HepG2 (cell line): ENCODE results near the gene FAM3C. TPM values are rescaled to one million over a fixed set of nuclear protein-coding genes. Genes with fewer than 3 reads are reported as not detected.

Experiments used
- DMTF1 ChIP-seq: sonication (generic); formaldehyde crosslinking; IDR thresholded peaks from 2 replicates; pipeline ENCODE4 v1.4.0; 2020; ENCODE audit warnings: mild to moderate bottlenecking, missing genetic modification reagents
- HNF1A ChIP-seq, 2 experiments: sonication (generic) in 1 of 2; formaldehyde crosslinking in 1 of 2; IDR thresholded peaks; 2 replicates each; pipeline versions ENCODE4 v1.4.0 to v1.6.1; 2016 to 2020; ENCODE audit warnings: borderline replicate concordance in 1 of 2, low read depth in 1 of 2, mild to moderate bottlenecking in 1 of 2, missing genetic modification reagents in 1 of 2
- UBTF ChIP-seq: sonication (generic); formaldehyde crosslinking; IDR thresholded peaks from 2 replicates; pipeline ENCODE4 v1.4.0; 2020; ENCODE audit warnings: mild to moderate bottlenecking, missing genetic modification reagents
- ZFP36L2 ChIP-seq: sonication (generic); formaldehyde crosslinking; IDR thresholded peaks from 2 replicates; pipeline ENCODE4 v1.4.0; 2020; ENCODE audit warnings: missing genetic modification reagents
- ZNF318 ChIP-seq: sonication (generic); formaldehyde crosslinking; IDR thresholded peaks from 2 replicates; pipeline ENCODE4 v1.4.0; 2020; ENCODE audit warnings: mild to moderate bottlenecking, missing genetic modification reagents
- polyA plus RNA-seq, 8 experiments: library from polyadenylated mRNA; depleted of rRNA in 3 of 8; stranded (reverse) in 7 of 8; unstranded in 1 of 8; fragments of >200 nt; fragmentation: Illumina TruSeq in 4 of 8; extraction: Trizol in 4 of 8; gene quantifications; 2 replicates each; pipeline versions ENCODE4 v1.2.1 to v1.2.3, GENCODE V29; 2011 to 2016; ENCODE audit warnings: low read depth in 4 of 8, missing spikeins in 1 of 8, mixed read lengths in 1 of 8; ENCODE audit not compliant: insufficient read depth in 1 of 8
- total RNA-seq, 5 experiments: library from RNA; depleted of rRNA; stranded (reverse); fragments of >200 nt; fragmentation: Illumina TruSeq; extraction: Trizol; gene quantifications; 2 replicates each; pipeline ENCODE4 v1.2.3, GENCODE V29; 2016; ENCODE audit warnings: low read depth in 1 of 5

FAM3C gene
- total and polyA plus RNA-seq, 2 of the 13 experiments (the other 11 are each of a cell fraction or from before 2014, with no cell fraction given), result 14.6 to 16.0 TPM

GRCh38 chr7:121395961-121396757 is at the start of gene FAM3C (continued):
- TF ChIP-seq ZNF318 (CRISPR knock-in tag) (no peak), HNF1A (IDR thresholded peaks at IDR 0.05; ENCODE audit: low read depth) (no peak), HNF1A (CRISPR knock-in tag; IDR thresholded peaks at IDR 0.05; ENCODE audit: borderline replicate concordance) (peak; percentile 48; the same call in 1 of the 2 replicates), ZFP36L2 (CRISPR knock-in tag) (no peak), UBTF (peak; percentile 98), DMTF1 (CRISPR knock-in tag) (no peak)
